Natural killer cell treated with Interleukin-12 subunit alpha and Interleukin-12 subunit beta and Interleukin-15 and Interleukin-18, amount 100 ng/mL, for 72 hours (primary cell): ENCODE data around the gene RCOR2. TPM values are rescaled to one million over a fixed set of nuclear protein-coding genes. Genes with fewer than 3 reads are reported as not detected.
"Not testable (repeated sequence)": the region's sequence is repeated elsewhere in the genome, so short reads cannot be mapped to it uniquely, and the experiment has no call there.

Experiments used
- ATAC-seq, 2 donors: fragments of 150-1000 bp; cut with Tn5 transposase in 1 of 2; sonication (Bioruptor Pico), chemical (Tn5 transposase) in 1 of 2; 2 replicates each; pipeline ENCODE4 v1.10.0; 2021
- DNase-seq: peaks from one replicate; pipeline ENCODE4 v3.0.0; 2022; ENCODE audit warnings: low spot score
- H3K27ac Mint-ChIP-seq, 2 donors: 1 replicate in 1 of 2; 2 replicates in 1 of 2; pipeline ENCODE4 v1.8.0; 2022; ENCODE audit warnings: mixed read lengths in 2 of 2, mild to moderate bottlenecking in 1 of 2, moderate library complexity in 1 of 2
- H3K27me3 Mint-ChIP-seq, 2 donors: 1 replicate in 1 of 2; 2 replicates in 1 of 2; pipeline ENCODE4 v1.8.0; 2022; ENCODE audit warnings: mixed read lengths in 2 of 2
- H3K36me3 Mint-ChIP-seq: one replicate; pipeline ENCODE4 v1.8.0; 2022; ENCODE audit warnings: mixed read lengths
- H3K4me1 Mint-ChIP-seq, 2 donors: 1 replicate in 1 of 2; 2 replicates in 1 of 2; pipeline ENCODE4 v1.8.0; 2022; ENCODE audit warnings: low read depth in 2 of 2, mixed read lengths in 2 of 2, mild to moderate bottlenecking in 1 of 2
- H3K4me3 Mint-ChIP-seq: one replicate; pipeline ENCODE4 v1.8.0; 2022; ENCODE audit warnings: mixed read lengths
- H3K9me3 Mint-ChIP-seq: 2 replicates; pipeline ENCODE4 v1.8.0; 2022; ENCODE audit warnings: mixed read lengths
- total RNA-seq, 2 donors: library from RNA; stranded (reverse); gene quantifications; one replicate each; pipeline ENCODE4 v1.2.3, GENCODE V29; 2022

Gene RCOR2
- total RNA-seq, 2 donors from 2014 or later, result not detected

GRCh38 chr11:63871962-63872799, 44.8 kb downstream of the RCOR2 start:
- peak; percentile 95 to 97 for ATAC-seq
- DNase-seq, result peak; percentile 93
- Mint-ChIP-seq H3K36me3 (no peaks in the 10 kb centered on the region), H3K4me3 (peak overlapping the region; percentile 65), H3K27ac (peak overlapping the region; percentile 65 to 86), H3K4me1 (peaks cover 70 to 72% of the 10 kb centered on the region in 2 donors), H3K27me3 (no peaks in the 10 kb centered on the region), H3K9me3 (no peaks in the 10 kb centered on the region)

DNA sequence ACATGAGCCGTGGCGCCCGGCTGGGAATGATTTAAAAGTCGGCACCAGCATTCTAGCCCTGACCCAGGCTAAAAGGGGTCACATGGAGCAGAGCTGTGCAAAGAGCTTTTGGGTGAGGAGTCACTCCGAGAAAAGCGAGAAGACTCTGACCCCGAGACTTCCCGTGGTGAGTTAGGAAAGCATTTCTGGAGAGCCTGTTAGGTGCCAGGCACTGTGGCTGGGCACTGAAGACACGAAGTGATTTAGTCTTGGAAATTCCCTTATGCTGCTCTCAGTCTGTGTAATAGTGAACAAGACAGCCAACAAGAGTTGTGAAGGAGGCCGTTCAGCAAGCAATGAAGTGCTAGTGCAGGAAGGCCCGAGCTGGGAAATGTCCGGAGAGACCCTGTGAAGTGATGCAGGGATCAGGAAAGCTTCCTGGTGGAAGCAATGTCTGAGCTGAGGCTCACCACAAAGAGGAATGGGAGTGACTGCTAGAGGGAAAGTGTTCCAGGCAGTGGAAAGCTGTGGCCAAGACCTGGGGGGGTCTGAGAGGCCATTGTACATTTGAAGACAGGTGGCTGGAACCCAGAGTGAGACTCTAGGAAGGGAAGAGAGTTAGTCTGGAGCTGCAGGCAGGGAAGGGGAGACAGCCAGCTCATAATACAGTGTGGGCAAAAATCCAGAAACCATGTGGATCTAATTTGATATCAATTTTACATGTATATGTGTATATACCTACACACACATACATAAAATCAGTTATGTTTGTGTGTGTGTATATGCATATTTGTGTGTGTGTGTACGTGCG, 46.4 kb downstream of the RCOR2 start:
- ATAC-seq (peak in 1 of 2 donors; percentile 13), DNase-seq (peak; percentile 69)
- Mint-ChIP-seq H3K9me3 (no peaks in the 10 kb centered on the region), H3K4me3 (peak overlapping the region; percentile 91), H3K4me1 (peaks cover 80 to 87% of the 10 kb centered on the region in 2 donors), H3K27ac (peak overlapping the region; percentile 73 to 84), H3K36me3 (no peaks in the 10 kb centered on the region), H3K27me3 (no peaks in the 10 kb centered on the region)

DNA sequence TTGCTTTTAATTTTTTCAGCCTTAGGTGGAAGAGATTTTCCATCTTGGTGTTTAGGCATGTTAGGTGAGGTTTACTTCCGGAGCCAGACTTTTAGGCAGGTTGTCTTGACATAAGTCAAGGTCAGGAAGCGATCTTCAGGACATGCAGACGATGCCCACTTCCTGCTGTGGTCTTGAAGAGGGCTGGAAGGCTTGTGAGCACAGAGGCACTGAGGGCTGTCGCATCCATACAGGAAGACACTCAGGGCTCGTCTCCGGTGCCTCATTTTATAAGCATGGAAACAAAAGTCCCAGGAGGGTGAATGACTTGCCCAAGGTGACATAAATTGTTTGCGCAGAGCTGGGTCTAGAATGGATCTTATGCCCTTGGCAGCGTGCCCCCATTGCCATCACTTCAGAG, 47.3 kb downstream of the RCOR2 start:
- Mint-ChIP-seq H3K27me3 (no peaks in the 10 kb centered on the region), H3K27ac (peak overlapping the region; percentile 73 to 84), H3K4me3 (peak overlapping the region; percentile 91), H3K36me3 (no peaks in the 10 kb centered on the region), H3K4me1 (peaks cover 83 to 88% of the 10 kb centered on the region in 2 donors), H3K9me3 (no peaks in the 10 kb centered on the region)
- peak; percentile 63 for DNase-seq
- peak in 1 of 2 donors; percentile 28 for ATAC-seq

DNA sequence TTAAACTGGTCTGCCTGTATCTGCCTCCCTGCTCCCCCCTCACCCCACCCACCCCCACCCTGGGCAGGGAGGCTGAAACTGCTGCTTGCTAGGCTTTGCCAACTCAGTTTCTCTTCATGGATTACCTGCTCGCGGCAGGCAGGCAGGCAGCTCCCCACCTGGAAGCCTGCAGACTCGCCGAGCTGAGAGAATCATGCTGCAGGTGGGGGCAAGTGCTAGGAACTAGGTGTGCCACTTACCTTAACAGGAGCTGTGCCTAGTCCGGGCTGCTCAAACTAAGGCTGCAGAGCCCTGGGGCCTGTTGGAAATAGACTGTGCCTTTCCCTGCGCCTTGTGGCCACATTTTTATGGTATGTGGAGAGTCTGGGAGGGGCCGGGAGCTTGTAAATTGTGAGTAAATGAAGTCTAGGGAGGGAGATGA, 47.8 kb downstream of the RCOR2 start:
- peak overlapping the region; percentile 73 to 84 for H3K27ac Mint-ChIP-seq
- no peaks in the 10 kb centered on the region for H3K27me3 Mint-ChIP-seq

GRCh38 chr11:63868399-63869064, 48.4 kb downstream of the RCOR2 start:
- Mint-ChIP-seq H3K4me3 (peak overlapping the region; percentile 91), H3K9me3 (no peaks in the 10 kb centered on the region), H3K27ac (peak overlapping the region; percentile 84 to 87), H3K27me3 (no peaks in the 10 kb centered on the region), H3K4me1 (peaks cover 74 to 79% of the 10 kb centered on the region in 2 donors), H3K36me3 (no peaks in the 10 kb centered on the region)
- DNase-seq (no peak), ATAC-seq (no peak)

More for the DNA sequence above, 47.8 kb downstream of the RCOR2 start:
- ATAC-seq, result no peak
- no peak for DNase-seq
- Mint-ChIP-seq H3K36me3 (no peaks in the 10 kb centered on the region), H3K4me3 (peak overlapping the region; percentile 91), H3K9me3 (no peaks in the 10 kb centered on the region), H3K4me1 (peaks cover 78 to 83% of the 10 kb centered on the region in 2 donors)

GRCh38 chr11:63867511-63867910, 49.5 kb downstream of the RCOR2 start:
- Mint-ChIP-seq H3K36me3 (peaks cover 3% of the 10 kb centered on the region), H3K27ac (peak overlapping the region; percentile 84 to 87), H3K27me3 (no peaks in the 10 kb centered on the region), H3K4me3 (peak overlapping the region; percentile 89), H3K9me3 (no peaks in the 10 kb centered on the region), H3K4me1 (peaks cover 74 to 78% of the 10 kb centered on the region in 2 donors)
- ATAC-seq (no peak), DNase-seq (no peak)

- H3K36me3 Mint-ChIP-seq, result peaks cover 5% of the 10 kb centered on the region
- peak overlapping the region; percentile 89 for H3K4me3 Mint-ChIP-seq
- H3K27me3 Mint-ChIP-seq, result no peaks in the 10 kb centered on the region
- no peaks in the 10 kb centered on the region for H3K9me3 Mint-ChIP-seq
- DNase-seq (peak; percentile 90), ATAC-seq (peak; percentile 89 to 93)
- peak overlapping the region; percentile 84 to 87 for H3K27ac Mint-ChIP-seq
- peaks cover 71 to 74% of the 10 kb centered on the region in 2 donors for H3K4me1 Mint-ChIP-seq
Measured at GRCh38 chr11:63866211-63866610, 50.8 kb downstream of the RCOR2 start.

DNA sequence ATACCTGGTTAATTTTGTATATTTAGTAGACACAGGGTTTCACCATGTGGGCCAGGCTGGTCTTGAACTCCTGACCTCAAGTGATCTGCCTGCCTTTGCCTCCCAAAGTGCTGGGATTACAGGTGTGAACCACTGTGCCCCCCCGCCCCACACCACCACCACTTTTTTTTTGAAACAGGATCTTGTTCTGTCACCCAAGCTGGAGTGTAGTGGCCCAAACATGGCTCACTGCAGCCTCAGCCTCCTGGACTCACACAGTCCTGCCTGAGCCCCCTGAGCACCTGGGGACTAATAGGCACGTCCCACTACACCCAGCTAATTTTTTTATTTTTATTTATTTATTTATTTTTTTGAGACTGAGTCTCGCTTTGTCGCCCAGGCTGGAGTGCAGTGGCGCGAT, 53.3 kb downstream of the RCOR2 start:
- DNase-seq, ATAC-seq, H3K9me3 Mint-ChIP-seq, H3K36me3 Mint-ChIP-seq, H3K4me3 Mint-ChIP-seq, H3K27me3 Mint-ChIP-seq: not testable (repeated sequence)
- Mint-ChIP-seq H3K27ac (peak overlapping the region in 1 of 2 donors; percentile 82), H3K4me1 (peaks cover 49 to 58% of the 10 kb centered on the region in 2 donors)

DNA sequence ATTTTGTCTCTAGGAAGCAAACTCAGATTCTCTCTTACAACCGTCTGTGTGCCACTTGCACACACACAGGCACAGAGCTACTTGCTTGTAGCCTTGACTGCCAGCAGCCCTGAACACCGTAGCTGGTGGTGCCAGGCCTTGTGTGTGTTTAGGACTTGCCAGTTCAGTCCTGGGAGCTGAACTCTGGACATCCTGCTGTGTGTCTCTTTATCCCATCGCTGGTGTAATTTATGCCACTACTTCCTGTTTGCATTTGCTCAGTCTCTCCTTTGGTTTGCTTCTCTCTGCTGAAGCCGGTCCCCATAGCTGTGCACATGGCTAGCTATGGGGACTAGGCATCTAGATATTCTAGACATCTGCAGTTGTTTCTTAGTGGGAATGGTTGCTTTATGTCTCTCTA, 54.0 kb downstream of the RCOR2 start:
- Mint-ChIP-seq H3K4me3 (no peak overlapping the region), H3K4me1 (peaks cover 43 to 56% of the 10 kb centered on the region in 2 donors), H3K36me3 (peaks cover 5% of the 10 kb centered on the region), H3K27me3 (no peaks in the 10 kb centered on the region), H3K9me3 (no peaks in the 10 kb centered on the region), H3K27ac (peak overlapping the region; percentile 72 to 82)
- ATAC-seq, result no peak
- no peak for DNase-seq

Other genes starting within 250 kb of the RCOR2 start
- 10 to 100 TPM; 12.5 to 40.6 TPM for gene ATL3, start 245.8 kb downstream of the RCOR2 start, total RNA-seq
- 10 to 100 TPM; 52.3 to 55.3 TPM for gene RTN3, start 235.7 kb downstream of the RCOR2 start, total RNA-seq
- 1 to 10 TPM; 5.0 to 7.6 TPM for gene ZFTA, start 148.4 kb downstream of the RCOR2 start, total RNA-seq
- gene SPINDOC, start 103.7 kb downstream of the RCOR2 start, total RNA-seq, result 10 to 100 TPM; 34.3 to 65.1 TPM
- gene MARK2, start 78.1 kb downstream of the RCOR2 start, total RNA-seq, result 10 to 100 TPM; 54.9 to 68.5 TPM
- gene NAA40, start 21.8 kb upstream of the RCOR2 start, total RNA-seq, result 10 to 100 TPM; 29.4 to 43.8 TPM
- 100 to 1,000 TPM; 383 to 427 TPM for gene COX8A, start 57.5 kb upstream of the RCOR2 start, total RNA-seq
- 10 to 100 TPM; 87.8 to 96.6 TPM for gene OTUB1, start 69.3 kb upstream of the RCOR2 start, total RNA-seq
- gene FLRT1, start 118.8 kb upstream of the RCOR2 start, total RNA-seq, result not detected
- 10 to 100 TPM in 1 of 2 donors, 1 to 10 TPM in 1; 3.0 to 12.7 TPM for gene MACROD1, start 248.9 kb upstream of the RCOR2 start, total RNA-seq